NCI-H2029 treated with DMSO at 0.1 percent for 48 hours (cell line): ENCODE data around the gene IL12A.

Experiments
- DNase-seq: peaks from one replicate; lab custom pipeline; 2025; lab: John Stamatoyannopoulos, UW

Gene IL12A

GRCh38 chr3:159989973-159990846 lies 1.6 kb downstream of the IL12A start:
- peak; percentile 77 for DNase-seq

- DNase-seq: no peak
Observed at GRCh38 chr3:159991591-159991990, 3.0 kb downstream of the IL12A start.

- no peak for DNase-seq
Observed at GRCh38 chr3:159992589-159992988, 4.0 kb downstream of the IL12A start.

- DNase-seq: no peak
Observed at GRCh38 chr3:159994182-159994581, 5.5 kb downstream of the IL12A start.

GRCh38 chr3:159995091-159995490 lies 6.5 kb downstream of the IL12A start:
- no peak for DNase-seq

- DNase-seq: no peak
Observed at GRCh38 chr3:159996018-159996417, 7.4 kb downstream of the IL12A start.

- no peak for DNase-seq
Observed at GRCh38 chr3:159996959-159997358, 8.3 kb downstream of the IL12A start.

- no peak for DNase-seq
Observed at GRCh38 chr3:160001148-160001760, 12.6 kb downstream of the IL12A start.

GRCh38 chr3:160001850-160002623 lies 13.4 kb downstream of the IL12A start:
- DNase-seq: no peak

- no peak for DNase-seq
Observed at GRCh38 chr3:160003520-160004128, 15.0 kb downstream of the IL12A start.

GRCh38 chr3:160005004-160005403 lies 16.4 kb downstream of the IL12A start:
- no peak for DNase-seq

- DNase-seq: no peak
Observed at GRCh38 chr3:160006282-160007163, 17.9 kb downstream of the IL12A start.

- no peak for DNase-seq
Observed at GRCh38 chr3:160008961-160009360, 20.3 kb downstream of the IL12A start.

GRCh38 chr3:160009525-160009924 lies 20.9 kb downstream of the IL12A start:
- DNase-seq: no peak

- DNase-seq: no peak
Observed at GRCh38 chr3:160010578-160010977, 21.9 kb downstream of the IL12A start.

GRCh38 chr3:160012108-160012507 lies 23.5 kb downstream of the IL12A start:
- DNase-seq: no peak

- no peak for DNase-seq
Observed at GRCh38 chr3:160016972-160017371, 28.3 kb downstream of the IL12A start.

GRCh38 chr3:160018959-160019358 lies 30.3 kb downstream of the IL12A start:
- DNase-seq: peak; percentile 98

- DNase-seq: no peak
Observed at GRCh38 chr3:160020057-160020711, 31.5 kb downstream of the IL12A start.

- no peak for DNase-seq
Observed at GRCh38 chr3:160022068-160022467, 33.4 kb downstream of the IL12A start.

GRCh38 chr3:160023476-160023875 lies 34.8 kb downstream of the IL12A start:
- DNase-seq: no peak
